ENCODE measurements around the gene SRGAP1.
"Not testable (repeated sequence)": the region's sequence is repeated elsewhere in the genome, so short reads cannot be mapped to it uniquely, and the experiment has no call there.

SRGAP1 gene

GRCh38 chr12:64061868-64062375 lies 217.4 kb downstream of the SRGAP1 start:
- DNase-seq = no peak

- no peak for DNase-seq
Measured at GRCh38 chr12:64063121-64063520, 218.6 kb downstream of the SRGAP1 start.

- DNase-seq = no peak
Measured at GRCh38 chr12:64064240-64064639, 219.7 kb downstream of the SRGAP1 start.

GRCh38 chr12:64064706-64065105 lies 220.2 kb downstream of the SRGAP1 start:
- no peak for DNase-seq

GRCh38 chr12:64065881-64066451 lies 221.5 kb downstream of the SRGAP1 start:
- no peak for DNase-seq

- DNase-seq = no peak
Measured at GRCh38 chr12:64066776-64067175, 222.3 kb downstream of the SRGAP1 start.

GRCh38 chr12:64070454-64070853 lies 226.0 kb downstream of the SRGAP1 start:
- DNase-seq = no peak

GRCh38 chr12:64072916-64073575 lies 228.5 kb downstream of the SRGAP1 start:
- no peak for DNase-seq

GRCh38 chr12:64076565-64076964 lies 232.1 kb downstream of the SRGAP1 start:
- not testable (repeated sequence) for DNase-seq

- DNase-seq = no peak
Measured at GRCh38 chr12:64077922-64078321, 233.4 kb downstream of the SRGAP1 start.

GRCh38 chr12:64080319-64081007 lies 236.0 kb downstream of the SRGAP1 start:
- DNase-seq = no peak

- no peak for DNase-seq
Measured at GRCh38 chr12:64081008-64081404, 236.5 kb downstream of the SRGAP1 start.

GRCh38 chr12:64082116-64082515 lies 237.6 kb downstream of the SRGAP1 start:
- DNase-seq = no peak

- DNase-seq = peak; percentile 35
Measured at GRCh38 chr12:64082866-64083268, 238.4 kb downstream of the SRGAP1 start.

- DNase-seq = no peak
Measured at GRCh38 chr12:64083285-64084210, 239.0 kb downstream of the SRGAP1 start.

GRCh38 chr12:64085154-64085553 lies 240.7 kb downstream of the SRGAP1 start:
- DNase-seq = no peak

GRCh38 chr12:64085996-64086395 lies 241.5 kb downstream of the SRGAP1 start:
- no peak for DNase-seq

GRCh38 chr12:64086946-64087345 lies 242.4 kb downstream of the SRGAP1 start:
- DNase-seq = no peak

- DNase-seq = no peak
Measured at GRCh38 chr12:64087761-64088160, 243.3 kb downstream of the SRGAP1 start.

GRCh38 chr12:64088431-64089349 lies 244.2 kb downstream of the SRGAP1 start:
- DNase-seq = no peak

- no peak for DNase-seq
Measured at GRCh38 chr12:64090047-64090446, 245.5 kb downstream of the SRGAP1 start.

- no peak for DNase-seq
Measured at GRCh38 chr12:64091186-64091585, 246.7 kb downstream of the SRGAP1 start.

Measured in NCI-H1436 (cell line).